ENCODE measurements around the gene CA10.

DNA sequence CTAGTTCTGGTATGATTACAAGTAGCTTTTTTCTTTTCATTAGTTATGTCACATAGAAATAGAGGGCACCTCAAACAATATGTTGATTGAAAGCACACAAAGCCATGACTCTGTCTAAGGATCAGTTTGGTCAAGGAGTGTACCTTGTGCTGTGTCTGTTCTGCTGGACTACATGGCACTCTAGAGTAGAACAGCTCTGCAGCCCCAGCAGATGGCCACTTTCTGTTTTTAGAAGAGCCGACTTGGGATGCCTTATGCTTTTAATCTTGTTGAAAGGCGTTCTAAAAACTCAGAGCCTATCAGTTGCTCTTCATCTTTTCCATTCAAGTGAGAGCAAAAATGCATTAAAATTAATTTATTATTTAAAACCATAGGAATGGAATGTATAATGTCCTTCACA lies 49.3 kb upstream of the CA10 start:
- TF ChIP-seq, protein P1, sequence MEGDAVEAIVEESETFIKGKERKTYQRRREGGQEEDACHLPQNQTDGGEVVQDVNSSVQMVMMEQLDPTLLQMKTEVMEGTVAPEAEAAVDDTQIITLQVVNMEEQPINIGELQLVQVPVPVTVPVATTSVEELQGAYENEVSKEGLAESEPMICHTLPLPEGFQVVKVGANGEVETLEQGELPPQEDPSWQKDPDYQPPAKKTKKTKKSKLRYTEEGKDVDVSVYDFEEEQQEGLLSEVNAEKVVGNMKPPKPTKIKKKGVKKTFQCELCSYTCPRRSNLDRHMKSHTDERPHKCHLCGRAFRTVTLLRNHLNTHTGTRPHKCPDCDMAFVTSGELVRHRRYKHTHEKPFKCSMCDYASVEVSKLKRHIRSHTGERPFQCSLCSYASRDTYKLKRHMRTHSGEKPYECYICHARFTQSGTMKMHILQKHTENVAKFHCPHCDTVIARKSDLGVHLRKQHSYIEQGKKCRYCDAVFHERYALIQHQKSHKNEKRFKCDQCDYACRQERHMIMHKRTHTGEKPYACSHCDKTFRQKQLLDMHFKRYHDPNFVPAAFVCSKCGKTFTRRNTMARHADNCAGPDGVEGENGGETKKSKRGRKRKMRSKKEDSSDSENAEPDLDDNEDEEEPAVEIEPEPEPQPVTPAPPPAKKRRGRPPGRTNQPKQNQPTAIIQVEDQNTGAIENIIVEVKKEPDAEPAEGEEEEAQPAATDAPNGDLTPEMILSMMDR (IDR thresholded peaks at IDR 0.05): no peak
- no peak for TF ChIP-seq POLR2A (IDR thresholded peaks at IDR 0.05)
